SU-DHL-6 (cell line): ENCODE measurements around the gene MYO6.

ENCODE experiments used
- H2AFZ ChIP-seq: fragments of 200-600 bp; sonication (generic); 2 replicates; pipeline ENCODE4 v1.6.1; 2014; ENCODE audit warnings: low read depth, mild to moderate bottlenecking, moderate library complexity, mixed read lengths, antibody characterized with exemption, low read length; ENCODE audit not compliant: severe bottlenecking
- H3F3A ChIP-seq: fragments of 200-600 bp; shearing (Covaris generic); 2 replicates; pipeline ENCODE4 v1.6.0; 2016; ENCODE audit warnings: antibody characterized with exemption, mild to moderate bottlenecking; ENCODE audit not compliant: insufficient read depth
- H3K27ac ChIP-seq: fragments of 200-600 bp; sonication (generic); 2 replicates; pipeline ENCODE4 v1.5.1; 2016; ENCODE audit warnings: low read depth, mild to moderate bottlenecking, low read length, moderate library complexity, mixed read lengths
- H3K27me3 ChIP-seq: fragments of 200-600 bp; sonication (generic), shearing (Covaris generic); 2 replicates; pipeline ENCODE4 v1.6.0; 2014; ENCODE audit warnings: mild to moderate bottlenecking, low read length
- H3K36me3 ChIP-seq: fragments of 200-600 bp; sonication (generic); 2 replicates; pipeline ENCODE4 v1.6.1; 2014; ENCODE audit warnings: mild to moderate bottlenecking, low read length, mixed read lengths
- H3K4me2 ChIP-seq: fragments of 300-600, 200-600 bp; shearing (Covaris generic), sonication (generic); 2 replicates; pipeline ENCODE4 v1.6.0; 2014; ENCODE audit warnings: low read length, low read depth, mild to moderate bottlenecking; ENCODE audit not compliant: poor library complexity, severe bottlenecking
- H3K4me3 ChIP-seq: fragments of 200-600 bp; sonication (generic); 2 replicates; pipeline ENCODE4 v1.5.1; 2014; ENCODE audit warnings: antibody characterized with exemption, low read length, mild to moderate bottlenecking, mixed read lengths; ENCODE audit not compliant: insufficient read depth, poor library complexity, severe bottlenecking
- H3K79me2 ChIP-seq: fragments of 200-600 bp; sonication (generic); 2 replicates; pipeline ENCODE4 v1.6.1; 2014; ENCODE audit warnings: mild to moderate bottlenecking, low read length, moderate library complexity; ENCODE audit not compliant: insufficient read depth
- H3K9ac ChIP-seq: fragments of 200-600 bp; sonication (generic); 2 replicates; pipeline ENCODE4 v1.7.0; 2014; ENCODE audit warnings: mild to moderate bottlenecking, low read length
- H3K9me2 ChIP-seq: fragments of 200-600 bp; sonication (generic); replicated peaks from 2 replicates; pipeline ENCODE4 v1.6.1; 2014; ENCODE audit warnings: low read length; ENCODE audit not compliant: insufficient read depth
- H3K9me3 ChIP-seq: fragments of 200-600 bp; sonication (generic); 2 replicates; pipeline ENCODE4 v1.6.1; 2014; ENCODE audit warnings: low read length, mixed read lengths; ENCODE audit not compliant: insufficient read depth
- H4K20me1 ChIP-seq: fragments of 200-600 bp; sonication (generic); 2 replicates; pipeline ENCODE4 v1.6.1; 2014; ENCODE audit warnings: low read depth, mild to moderate bottlenecking, antibody characterized with exemption, low read length, moderate library complexity, mixed read lengths
- EZH2phosphoT487 ChIP-seq: fragments of 200-600 bp; sonication (generic), shearing (Covaris generic); conservative IDR thresholded peaks from 2 replicates; pipeline ENCODE4 v1.6.1; 2018; ENCODE audit warnings: mild to moderate bottlenecking, antibody characterized with exemption, low read length, moderate library complexity, mixed read lengths
- TF ChIP-seq, protein P1 (sequence below): fragments of 200-600 bp; sonication (generic); IDR thresholded peaks from one replicate; pipeline ENCODE4 v1.5.1; 2017; ENCODE audit warnings: antibody characterized with exemption, mild to moderate bottlenecking, low read length, moderate library complexity; ENCODE audit not compliant: insufficient read depth, poor library complexity, severe bottlenecking

MYO6 gene

DNA sequence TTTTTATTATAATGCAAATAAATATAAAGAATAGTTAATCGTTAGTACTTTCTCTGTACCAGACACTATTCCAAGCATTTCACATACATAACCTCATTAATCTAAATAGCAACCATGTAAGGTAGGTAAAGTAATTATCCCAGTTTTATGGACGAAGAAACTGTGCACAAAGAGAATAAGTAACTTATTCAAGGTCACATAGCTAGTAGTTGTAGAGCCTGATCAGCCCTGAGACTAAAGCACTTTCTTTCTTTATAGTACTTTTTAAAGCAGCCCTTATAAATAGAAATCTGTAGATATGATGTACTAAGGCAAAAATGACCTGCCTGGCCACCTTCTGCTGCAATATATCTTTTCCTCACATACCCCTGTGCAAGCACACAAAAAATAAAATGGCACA is 104.8 kb downstream of the MYO6 start:
- Histone ChIP-seq H3K36me3 (0 out of 2 replicates have a peak, but pooled peaks cover 3% of the 10 kb centered on the region), H3F3A (no peaks in the 10 kb centered on the region), H3K4me2 (no peak overlapping the region), H3K27me3 (no peaks in the 10 kb centered on the region), H2AFZ (no peak overlapping the region), H3K9ac (no peak overlapping the region), H3K4me3 (no peak overlapping the region), H3K27ac (no peak overlapping the region), H4K20me1 (no peaks in the 10 kb centered on the region), H3K79me2 (no peaks in the 10 kb centered on the region), H3K9me3 (no peaks in the 10 kb centered on the region), H3K9me2 (no peaks in the 10 kb centered on the region)
- no peak for TF ChIP-seq EZH2phosphoT487
- TF ChIP-seq, protein P1, sequence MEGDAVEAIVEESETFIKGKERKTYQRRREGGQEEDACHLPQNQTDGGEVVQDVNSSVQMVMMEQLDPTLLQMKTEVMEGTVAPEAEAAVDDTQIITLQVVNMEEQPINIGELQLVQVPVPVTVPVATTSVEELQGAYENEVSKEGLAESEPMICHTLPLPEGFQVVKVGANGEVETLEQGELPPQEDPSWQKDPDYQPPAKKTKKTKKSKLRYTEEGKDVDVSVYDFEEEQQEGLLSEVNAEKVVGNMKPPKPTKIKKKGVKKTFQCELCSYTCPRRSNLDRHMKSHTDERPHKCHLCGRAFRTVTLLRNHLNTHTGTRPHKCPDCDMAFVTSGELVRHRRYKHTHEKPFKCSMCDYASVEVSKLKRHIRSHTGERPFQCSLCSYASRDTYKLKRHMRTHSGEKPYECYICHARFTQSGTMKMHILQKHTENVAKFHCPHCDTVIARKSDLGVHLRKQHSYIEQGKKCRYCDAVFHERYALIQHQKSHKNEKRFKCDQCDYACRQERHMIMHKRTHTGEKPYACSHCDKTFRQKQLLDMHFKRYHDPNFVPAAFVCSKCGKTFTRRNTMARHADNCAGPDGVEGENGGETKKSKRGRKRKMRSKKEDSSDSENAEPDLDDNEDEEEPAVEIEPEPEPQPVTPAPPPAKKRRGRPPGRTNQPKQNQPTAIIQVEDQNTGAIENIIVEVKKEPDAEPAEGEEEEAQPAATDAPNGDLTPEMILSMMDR, result no peak

DNA sequence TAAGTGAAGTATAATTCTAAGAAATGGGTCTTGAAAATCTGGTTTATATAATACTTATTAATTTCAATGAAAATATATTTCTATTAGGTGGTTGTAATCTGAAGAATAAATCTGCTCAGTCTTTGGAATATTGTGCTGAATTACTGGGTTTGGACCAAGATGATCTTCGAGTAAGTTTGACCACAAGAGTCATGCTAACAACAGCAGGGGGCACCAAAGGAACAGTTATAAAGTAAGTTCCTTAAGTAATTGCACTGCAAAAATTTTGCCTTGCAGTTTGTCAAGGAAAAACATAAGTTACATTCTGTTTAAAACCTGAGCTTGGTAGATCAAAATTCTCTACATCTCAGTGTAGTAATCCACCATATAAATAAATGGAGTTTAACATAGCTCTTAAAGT is 106.0 kb downstream of the MYO6 start:
- Histone ChIP-seq H3K9ac (no peak overlapping the region), H3K27ac (no peak overlapping the region), H3K9me2 (no peaks in the 10 kb centered on the region), H3K79me2 (no peaks in the 10 kb centered on the region), H2AFZ (no peak overlapping the region), H4K20me1 (no peaks in the 10 kb centered on the region), H3F3A (no peaks in the 10 kb centered on the region), H3K27me3 (no peaks in the 10 kb centered on the region), H3K9me3 (no peaks in the 10 kb centered on the region), H3K36me3 (0 out of 2 replicates have a peak, but pooled peaks cover 3% of the 10 kb centered on the region), H3K4me3 (no peak overlapping the region), H3K4me2 (no peak overlapping the region)
- TF ChIP-seq, protein P1, result peak; percentile 35
- TF ChIP-seq EZH2phosphoT487, result no peak

DNA sequence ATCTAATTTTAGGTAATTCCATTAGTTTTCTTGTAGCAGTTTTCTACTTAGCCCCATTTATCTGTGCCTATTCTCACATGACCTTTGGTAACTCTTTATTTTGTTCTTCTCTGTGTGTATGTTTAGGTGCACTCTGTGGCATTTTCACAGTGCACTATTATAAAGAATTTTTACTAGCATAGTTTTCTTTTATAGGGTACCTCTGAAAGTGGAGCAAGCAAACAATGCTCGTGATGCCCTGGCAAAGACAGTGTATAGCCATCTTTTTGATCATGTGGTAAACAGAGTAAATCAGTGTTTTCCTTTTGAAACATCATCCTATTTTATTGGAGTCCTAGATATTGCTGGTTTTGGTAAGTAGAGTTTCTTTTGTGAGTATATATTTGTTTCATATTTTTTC is 107.9 kb downstream of the MYO6 start:
- H3F3A ChIP-seq, result no peaks in the 10 kb centered on the region

More for the DNA sequence above, 107.9 kb downstream of the MYO6 start:
- H3K27ac ChIP-seq, result no peak overlapping the region
- no peak overlapping the region for H3K4me2 ChIP-seq
- no peaks in the 10 kb centered on the region for H3K9me3 ChIP-seq
- no peak overlapping the region for H3K4me3 ChIP-seq
- H3K27me3 ChIP-seq, result no peaks in the 10 kb centered on the region
- H3K36me3 ChIP-seq, result 0 out of 2 replicates have a peak, but pooled peaks cover 3% of the 10 kb centered on the region
- H4K20me1 ChIP-seq, result no peaks in the 10 kb centered on the region
- TF ChIP-seq, protein P1, result no peak
- no peak for TF ChIP-seq EZH2phosphoT487
- H3K9ac ChIP-seq, result no peak overlapping the region
- no peaks in the 10 kb centered on the region for H3K9me2 ChIP-seq
- no peaks in the 10 kb centered on the region for H3K79me2 ChIP-seq
- no peak overlapping the region for H2AFZ ChIP-seq
